GM12801 (cell line): ENCODE results near the gene TAS2R1.

Source experiments
- CTCF ChIP-seq: IDR thresholded peaks from one replicate; pipeline ENCODE4 v1.5.1; 2011; ENCODE audit warnings: control low read depth; ENCODE audit not compliant: insufficient read length; ENCODE audit errors: extremely low read depth

TAS2R1 gene

GRCh38 chr5:9582406-9582805 lies 47.7 kb downstream of the TAS2R1 start:
- TF ChIP-seq CTCF, result no peak
